ENCODE measurements around the gene WWOX. TPM values are rescaled to one million over a fixed set of nuclear protein-coding genes. Genes with fewer than 3 reads are reported as not detected.

The WWOX gene
- total RNA-seq, 1 donor from 2014 or later: 8.9 TPM

- no peak overlapping the region for H3K27ac ChIP-seq (replicated peaks)
- intact Hi-C loops (cut with micrococcal nuclease): no loop called here
Observed at GRCh38 chr16:78675312-78675711, 575.9 kb downstream of the WWOX start.

GRCh38 chr16:78675951-78676792 is 576.7 kb downstream of the WWOX start:
- intact Hi-C loops (cut with micrococcal nuclease): no loop called here
- no peak for DNase-seq
- no peaks in the 10 kb centered on the region for H3K9me3 ChIP-seq (replicated peaks)
- H3K4me1 ChIP-seq: peaks cover 4% of the 10 kb centered on the region
- H3K27me3 ChIP-seq (ENCODE audit: low read depth): no peaks in the 10 kb centered on the region
- no peak overlapping the region for H3K4me3 ChIP-seq
- TF ChIP-seq CTCF (IDR thresholded peaks at IDR 0.05; ENCODE audit: borderline replicate concordance): no peak
- H3K27ac ChIP-seq (replicated peaks): no peak overlapping the region
- H3K36me3 ChIP-seq: no peaks in the 10 kb centered on the region

More at GRCh38 chr16:78675312-78675711, 575.9 kb downstream of the WWOX start:
- H3K36me3 ChIP-seq: no peaks in the 10 kb centered on the region
- H3K4me1 ChIP-seq: peaks cover 8% of the 10 kb centered on the region
- H3K27me3 ChIP-seq (ENCODE audit: low read depth): no peaks in the 10 kb centered on the region
- no peak overlapping the region for H3K4me3 ChIP-seq
- TF ChIP-seq CTCF (IDR thresholded peaks at IDR 0.05; ENCODE audit: borderline replicate concordance): no peak
- no peak for DNase-seq
- no peaks in the 10 kb centered on the region for H3K9me3 ChIP-seq (replicated peaks)

- intact Hi-C loops (cut with micrococcal nuclease): no loop called here
- no peak overlapping the region for H3K4me3 ChIP-seq
- no peak overlapping the region for H3K27ac ChIP-seq (replicated peaks)
- no peak for DNase-seq
- no peaks in the 10 kb centered on the region for H3K27me3 ChIP-seq (ENCODE audit: low read depth)
- no peaks in the 10 kb centered on the region for H3K9me3 ChIP-seq (replicated peaks)
- peaks cover 4% of the 10 kb centered on the region for H3K4me1 ChIP-seq
- no peaks in the 10 kb centered on the region for H3K36me3 ChIP-seq
- TF ChIP-seq CTCF (IDR thresholded peaks at IDR 0.05; ENCODE audit: borderline replicate concordance): no peak
Observed at GRCh38 chr16:78677181-78677731, 577.8 kb downstream of the WWOX start.

- Histone ChIP-seq H3K9me3 (replicated peaks) (no peaks in the 10 kb centered on the region), H3K36me3 (no peaks in the 10 kb centered on the region), H3K4me1 (peaks cover 11% of the 10 kb centered on the region), H3K4me3 (no peak overlapping the region), H3K27me3 (ENCODE audit: low read depth) (no peaks in the 10 kb centered on the region), H3K27ac (replicated peaks) (no peak overlapping the region)
- no peak for DNase-seq
- intact Hi-C loops (cut with micrococcal nuclease): no loop called here
- no peak for TF ChIP-seq CTCF (IDR thresholded peaks at IDR 0.05; ENCODE audit: borderline replicate concordance)
Observed at GRCh38 chr16:78679546-78679945, 580.1 kb downstream of the WWOX start.

- Histone ChIP-seq H3K4me3 (no peak overlapping the region), H3K27ac (replicated peaks) (no peak overlapping the region), H3K36me3 (no peaks in the 10 kb centered on the region), H3K9me3 (replicated peaks) (no peaks in the 10 kb centered on the region), H3K4me1 (peaks cover 27% of the 10 kb centered on the region), H3K27me3 (ENCODE audit: low read depth) (no peaks in the 10 kb centered on the region)
- DNase-seq: no peak
- TF ChIP-seq CTCF (IDR thresholded peaks at IDR 0.05; ENCODE audit: borderline replicate concordance): no peak
- intact Hi-C loops (cut with micrococcal nuclease): no loop called here
Observed at GRCh38 chr16:78681743-78682142, 582.3 kb downstream of the WWOX start.

All from left ventricle myocardium inferior (tissue), 1 donor.